SK-N-MC (cell line): ENCODE results near the gene ATP7B.

Experiments used
- DNase-seq: peaks from one replicate; pipeline ENCODE4 v3.0.0-alpha.2; 2011; ENCODE audit warnings: low read depth, low spot score
- H3K27ac ChIP-seq: fragments of 200-600 bp; sonication (generic); 2 replicates; pipeline ENCODE4 v1.5.1; 2016; ENCODE audit warnings: mixed run types
- H3K36me3 ChIP-seq: fragments of 200-600 bp; sonication (generic); 2 replicates; pipeline ENCODE4 v1.6.1; 2017; ENCODE audit warnings: antibody characterized with exemption, low read length, mixed read lengths; ENCODE audit not compliant: insufficient read depth
- H3K4me3 ChIP-seq: fragments of 200-600 bp; sonication (generic); 2 replicates; pipeline ENCODE4 v1.5.1; 2016
- H3K9ac ChIP-seq: fragments of 200-600 bp; sonication (generic); 2 replicates; pipeline ENCODE4 v1.8.0; 2017; ENCODE audit warnings: mixed run types, mixed read lengths; ENCODE audit not compliant: insufficient read length
- H3K9me3 ChIP-seq: fragments of 200-600 bp; sonication (generic); 2 replicates; pipeline ENCODE4 v1.6.1; 2017; ENCODE audit warnings: low read depth, mild to moderate bottlenecking, antibody characterized with exemption, low read length, moderate library complexity, mixed read lengths
- EZH2 ChIP-seq: fragments of 200-600 bp; sonication (generic); IDR thresholded peaks from one replicate; pipeline ENCODE4 v1.6.1; 2017; ENCODE audit warnings: antibody characterized with exemption
- FOXP2 ChIP-seq: optimal IDR thresholded peaks from 2 replicates; pipeline ENCODE3; 2011; ENCODE audit warnings: mild to moderate bottlenecking, moderate library complexity; ENCODE audit not compliant: insufficient read depth; ENCODE audit errors: extremely low read length, control extremely low read depth
- POLR2AphosphoS5 ChIP-seq: IDR thresholded peaks from 2 replicates; pipeline ENCODE4 v1.6.1; 2012; ENCODE audit warnings: mild to moderate bottlenecking, low read depth, low read length, borderline replicate concordance

Gene ATP7B

DNA sequence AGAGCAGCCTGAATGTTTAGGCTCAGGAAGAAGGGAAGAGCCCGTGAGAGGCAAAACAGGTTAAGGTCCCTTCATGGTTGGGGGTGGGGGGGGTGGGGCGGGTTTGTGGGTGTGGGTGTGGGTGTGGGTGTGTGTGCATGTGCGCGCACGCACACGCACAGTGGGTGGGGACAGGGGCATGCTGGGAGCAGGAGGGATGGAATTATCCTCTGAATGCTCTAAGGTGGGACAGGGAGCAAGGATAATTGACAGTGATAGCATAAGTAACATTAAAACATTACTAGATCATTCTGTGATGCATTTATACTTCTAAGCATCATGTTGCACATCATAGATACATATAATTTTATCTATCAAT lies 84.7 kb downstream of the ATP7B start:
- Histone ChIP-seq H3K9ac (no peak overlapping the region), H3K9me3 (no peaks in the 10 kb centered on the region), H3K27ac (no peak overlapping the region), H3K36me3 (no peaks in the 10 kb centered on the region), H3K4me3 (no peak overlapping the region)
- DNase-seq = no peak
- TF ChIP-seq EZH2 = no peak
- TF ChIP-seq FOXP2 = no peak
- TF ChIP-seq POLR2AphosphoS5 = no peak

DNA sequence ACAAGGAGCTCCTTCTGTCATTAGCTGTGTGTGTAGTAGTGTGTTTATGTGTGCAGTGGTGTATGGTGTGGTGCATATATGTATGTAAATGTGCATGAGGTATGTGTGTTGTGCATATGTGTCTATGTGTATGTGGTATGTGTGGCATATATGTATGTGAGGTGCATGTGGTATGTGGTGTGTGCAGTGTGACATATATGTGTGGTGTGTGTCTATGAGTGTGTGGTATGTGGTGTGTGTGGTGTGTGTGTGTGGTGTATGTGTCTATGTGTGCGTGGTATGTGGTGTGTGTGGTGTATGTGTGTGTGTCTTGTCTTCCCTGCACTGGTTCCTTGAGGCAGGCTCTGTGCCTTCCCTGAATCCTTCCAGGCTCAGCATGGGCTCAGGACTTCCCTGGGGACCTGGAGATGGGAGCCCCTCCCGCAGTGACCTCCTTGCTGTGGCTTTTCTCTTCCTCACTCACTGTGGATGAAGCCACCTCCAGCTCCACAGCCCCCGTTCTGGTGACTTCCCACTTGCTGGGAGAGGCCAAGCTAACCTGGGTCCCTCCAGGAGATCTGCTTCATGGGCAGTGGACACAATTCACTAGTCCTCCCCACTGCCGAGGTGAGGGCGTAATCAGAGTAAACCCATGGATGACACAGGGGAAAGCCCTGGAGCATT lies 85.3 kb downstream of the ATP7B start:
- Histone ChIP-seq H3K9ac (no peak overlapping the region), H3K9me3 (no peaks in the 10 kb centered on the region), H3K36me3 (no peaks in the 10 kb centered on the region), H3K4me3 (no peak overlapping the region), H3K27ac (no peak overlapping the region)
- no peak for DNase-seq
- no peak for TF ChIP-seq POLR2AphosphoS5
- no peak for TF ChIP-seq EZH2
- TF ChIP-seq FOXP2 = no peak

GRCh38 chr13:51924756-51925544 lies 86.3 kb downstream of the ATP7B start:
- H3K27ac ChIP-seq = no peak overlapping the region
- DNase-seq = no peak
- H3K9ac ChIP-seq = no peak overlapping the region
- no peak for TF ChIP-seq POLR2AphosphoS5
- no peak for TF ChIP-seq EZH2
- no peak for TF ChIP-seq FOXP2
- no peaks in the 10 kb centered on the region for H3K36me3 ChIP-seq
- H3K9me3 ChIP-seq = no peaks in the 10 kb centered on the region
- no peak overlapping the region for H3K4me3 ChIP-seq

GRCh38 chr13:51923983-51924539 lies 87.2 kb downstream of the ATP7B start:
- H3K36me3 ChIP-seq = no peaks in the 10 kb centered on the region
- no peak overlapping the region for H3K4me3 ChIP-seq
- H3K9me3 ChIP-seq = no peaks in the 10 kb centered on the region
- H3K27ac ChIP-seq = no peak overlapping the region
- TF ChIP-seq POLR2AphosphoS5 = no peak
- no peak for TF ChIP-seq FOXP2
- H3K9ac ChIP-seq = no peak overlapping the region
- DNase-seq = no peak

- no peaks in the 10 kb centered on the region for H3K36me3 ChIP-seq
- TF ChIP-seq EZH2 (no peak), FOXP2 (no peak), POLR2AphosphoS5 (no peak)
- H3K9ac ChIP-seq = no peak overlapping the region
- no peak overlapping the region for H3K27ac ChIP-seq
- no peak overlapping the region for H3K4me3 ChIP-seq
- no peaks in the 10 kb centered on the region for H3K9me3 ChIP-seq
- no peak for DNase-seq
Observed at GRCh38 chr13:51922771-51923480, 88.3 kb downstream of the ATP7B start.

DNA sequence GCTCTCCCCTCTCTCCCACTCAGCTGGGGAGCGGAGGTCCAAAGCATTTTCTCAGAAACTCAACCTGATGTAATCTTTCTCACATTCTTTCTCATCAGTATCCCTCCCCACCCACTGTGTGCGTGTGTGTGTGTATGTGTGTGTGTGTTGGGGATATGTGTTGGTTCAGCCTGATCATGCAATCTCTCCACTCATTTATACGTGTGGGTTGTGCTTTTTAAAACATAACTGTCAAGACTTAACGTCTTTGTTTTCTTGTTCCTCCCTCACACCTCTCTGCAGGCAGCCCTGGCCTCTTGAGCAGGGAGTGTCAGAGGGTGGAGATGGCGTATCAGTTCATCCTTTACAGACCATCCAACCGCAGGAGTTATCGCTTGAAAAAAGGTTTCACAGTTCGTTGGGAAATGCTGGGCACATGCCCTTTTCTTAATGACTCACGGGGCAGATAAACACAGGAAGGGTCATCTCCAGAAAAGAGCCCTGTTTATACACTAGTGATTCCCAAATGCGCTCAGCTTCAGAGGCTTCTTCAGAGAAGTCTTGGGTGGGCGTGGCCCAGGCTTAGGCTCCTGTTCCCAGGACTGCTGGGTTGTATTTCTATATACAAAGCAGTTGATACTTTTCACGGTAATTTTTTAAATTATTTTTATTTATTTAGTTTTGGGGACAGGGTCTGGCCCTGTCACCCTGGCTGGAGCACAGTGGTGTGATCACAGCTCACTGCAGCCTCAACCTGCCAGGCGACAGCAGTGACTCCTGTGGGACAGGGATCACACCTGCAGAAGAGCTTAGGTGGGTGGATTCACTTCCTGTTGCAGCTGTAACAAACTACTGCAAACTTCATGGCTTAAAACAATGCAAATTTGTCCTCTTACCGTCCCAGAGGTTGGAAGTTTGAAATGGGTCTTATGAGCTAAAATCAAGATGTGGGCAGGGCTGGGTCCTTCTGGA lies 89.2 kb downstream of the ATP7B start:
- no peaks in the 10 kb centered on the region for H3K9me3 ChIP-seq
- TF ChIP-seq EZH2 = no peak
- TF ChIP-seq FOXP2 = no peak
- TF ChIP-seq POLR2AphosphoS5 = no peak
- H3K9ac ChIP-seq = no peak overlapping the region
- H3K27ac ChIP-seq = no peak overlapping the region
- DNase-seq = no peak
- H3K36me3 ChIP-seq = no peaks in the 10 kb centered on the region
- no peak overlapping the region for H3K4me3 ChIP-seq

GRCh38 chr13:51920786-51921185 lies 90.5 kb downstream of the ATP7B start:
- DNase-seq = no peak
- H3K9me3 ChIP-seq = no peaks in the 10 kb centered on the region
- no peaks in the 10 kb centered on the region for H3K36me3 ChIP-seq
- no peak overlapping the region for H3K4me3 ChIP-seq
- TF ChIP-seq EZH2 = no peak
- no peak for TF ChIP-seq FOXP2
- no peak for TF ChIP-seq POLR2AphosphoS5
- H3K27ac ChIP-seq = no peak overlapping the region
- no peak overlapping the region for H3K9ac ChIP-seq
